Measurements from ENCODE around the gene NPTX1. TPM values are rescaled to one million over a fixed set of nuclear protein-coding genes. Genes with fewer than 3 reads are reported as not detected.

Gene NPTX1
- polyA plus RNA-seq, 1 donor from 2014 or later: 0.56 TPM

DNA sequence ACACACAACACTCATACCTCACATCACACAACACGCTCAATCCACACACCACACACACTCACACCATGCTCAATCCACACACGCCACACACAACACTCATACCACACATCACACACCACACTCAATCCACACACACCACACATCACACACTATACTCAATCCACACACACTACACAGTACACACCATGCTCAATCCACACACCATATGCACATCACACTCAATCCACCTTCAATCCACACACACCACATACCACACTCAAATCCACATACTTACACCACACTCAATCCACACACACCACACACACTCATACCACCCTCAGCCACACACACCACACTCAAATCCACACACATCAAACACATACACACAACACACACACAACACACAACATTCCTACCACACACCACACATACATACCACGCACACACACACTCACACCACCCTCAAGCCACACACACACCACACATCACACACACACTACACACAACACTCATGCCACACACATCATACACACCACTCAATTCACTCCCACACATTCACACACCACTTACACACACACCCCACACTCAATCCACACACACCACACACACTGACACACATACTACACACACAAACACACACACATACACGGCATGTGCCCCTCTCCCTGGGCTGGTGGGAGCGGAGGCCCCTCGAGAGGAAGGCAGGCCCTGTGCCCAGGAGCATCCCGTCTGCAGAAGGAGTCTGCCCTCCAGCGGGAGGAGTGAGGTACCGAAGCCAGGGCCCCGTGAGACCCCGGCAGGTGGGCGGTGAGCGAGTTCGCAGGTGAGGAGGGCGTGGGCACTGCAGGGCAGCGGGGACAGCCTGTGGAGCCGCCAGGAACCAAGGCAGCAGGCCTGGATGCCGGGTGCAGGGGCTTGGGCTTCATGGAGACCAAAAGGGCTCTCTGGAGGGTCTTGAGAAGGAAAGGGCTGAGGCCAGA, 35.1 kb upstream of the NPTX1 start:
- H3K9me2 ChIP-seq (ENCODE audit: insufficient read depth, low read length): no peaks in the 10 kb centered on the region
- no peak overlapping the region for H3K27ac ChIP-seq (ENCODE audit: low read length)
- H3K9me3 ChIP-seq (ENCODE audit: low read length): no peaks in the 10 kb centered on the region
- no peaks in the 10 kb centered on the region for H3F3A ChIP-seq (ENCODE audit: insufficient read depth, low read length, poor library complexity, severe bottlenecking)
- no peak overlapping the region for H3K4me2 ChIP-seq (ENCODE audit: low read length)
- H3K36me3 ChIP-seq (ENCODE audit: insufficient read depth, low read length): no peaks in the 10 kb centered on the region
- TF ChIP-seq EZH2 (IDR thresholded peaks at IDR 0.05; ENCODE audit: borderline replicate concordance, insufficient read depth, low read length, poor library complexity, severe bottlenecking) (no peak), SMC3 (conservative IDR thresholded peaks at IDR 0.05; ENCODE audit: poor library complexity) (no peak), TAF1 (IDR thresholded peaks at IDR 0.05; ENCODE audit: low read depth) (no peak), POLR2AphosphoS5 (IDR thresholded peaks at IDR 0.05) (no peak), RAD21 (conservative IDR thresholded peaks at IDR 0.05) (no peak), MXI1 (conservative IDR thresholded peaks at IDR 0.05; ENCODE audit: poor library complexity, severe bottlenecking) (no peak), EP300 (conservative IDR thresholded peaks at IDR 0.05; ENCODE audit: poor library complexity, severe bottlenecking) (no peak)
- TF ChIP-seq, protein P1, sequence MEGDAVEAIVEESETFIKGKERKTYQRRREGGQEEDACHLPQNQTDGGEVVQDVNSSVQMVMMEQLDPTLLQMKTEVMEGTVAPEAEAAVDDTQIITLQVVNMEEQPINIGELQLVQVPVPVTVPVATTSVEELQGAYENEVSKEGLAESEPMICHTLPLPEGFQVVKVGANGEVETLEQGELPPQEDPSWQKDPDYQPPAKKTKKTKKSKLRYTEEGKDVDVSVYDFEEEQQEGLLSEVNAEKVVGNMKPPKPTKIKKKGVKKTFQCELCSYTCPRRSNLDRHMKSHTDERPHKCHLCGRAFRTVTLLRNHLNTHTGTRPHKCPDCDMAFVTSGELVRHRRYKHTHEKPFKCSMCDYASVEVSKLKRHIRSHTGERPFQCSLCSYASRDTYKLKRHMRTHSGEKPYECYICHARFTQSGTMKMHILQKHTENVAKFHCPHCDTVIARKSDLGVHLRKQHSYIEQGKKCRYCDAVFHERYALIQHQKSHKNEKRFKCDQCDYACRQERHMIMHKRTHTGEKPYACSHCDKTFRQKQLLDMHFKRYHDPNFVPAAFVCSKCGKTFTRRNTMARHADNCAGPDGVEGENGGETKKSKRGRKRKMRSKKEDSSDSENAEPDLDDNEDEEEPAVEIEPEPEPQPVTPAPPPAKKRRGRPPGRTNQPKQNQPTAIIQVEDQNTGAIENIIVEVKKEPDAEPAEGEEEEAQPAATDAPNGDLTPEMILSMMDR (IDR thresholded peaks at IDR 0.05; ENCODE audit: poor library complexity, severe bottlenecking): no peak
- TF ChIP-seq, protein P2, sequence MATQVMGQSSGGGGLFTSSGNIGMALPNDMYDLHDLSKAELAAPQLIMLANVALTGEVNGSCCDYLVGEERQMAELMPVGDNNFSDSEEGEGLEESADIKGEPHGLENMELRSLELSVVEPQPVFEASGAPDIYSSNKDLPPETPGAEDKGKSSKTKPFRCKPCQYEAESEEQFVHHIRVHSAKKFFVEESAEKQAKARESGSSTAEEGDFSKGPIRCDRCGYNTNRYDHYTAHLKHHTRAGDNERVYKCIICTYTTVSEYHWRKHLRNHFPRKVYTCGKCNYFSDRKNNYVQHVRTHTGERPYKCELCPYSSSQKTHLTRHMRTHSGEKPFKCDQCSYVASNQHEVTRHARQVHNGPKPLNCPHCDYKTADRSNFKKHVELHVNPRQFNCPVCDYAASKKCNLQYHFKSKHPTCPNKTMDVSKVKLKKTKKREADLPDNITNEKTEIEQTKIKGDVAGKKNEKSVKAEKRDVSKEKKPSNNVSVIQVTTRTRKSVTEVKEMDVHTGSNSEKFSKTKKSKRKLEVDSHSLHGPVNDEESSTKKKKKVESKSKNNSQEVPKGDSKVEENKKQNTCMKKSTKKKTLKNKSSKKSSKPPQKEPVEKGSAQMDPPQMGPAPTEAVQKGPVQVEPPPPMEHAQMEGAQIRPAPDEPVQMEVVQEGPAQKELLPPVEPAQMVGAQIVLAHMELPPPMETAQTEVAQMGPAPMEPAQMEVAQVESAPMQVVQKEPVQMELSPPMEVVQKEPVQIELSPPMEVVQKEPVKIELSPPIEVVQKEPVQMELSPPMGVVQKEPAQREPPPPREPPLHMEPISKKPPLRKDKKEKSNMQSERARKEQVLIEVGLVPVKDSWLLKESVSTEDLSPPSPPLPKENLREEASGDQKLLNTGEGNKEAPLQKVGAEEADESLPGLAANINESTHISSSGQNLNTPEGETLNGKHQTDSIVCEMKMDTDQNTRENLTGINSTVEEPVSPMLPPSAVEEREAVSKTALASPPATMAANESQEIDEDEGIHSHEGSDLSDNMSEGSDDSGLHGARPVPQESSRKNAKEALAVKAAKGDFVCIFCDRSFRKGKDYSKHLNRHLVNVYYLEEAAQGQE (IDR thresholded peaks at IDR 0.05; ENCODE audit: borderline replicate concordance): no peak
- no peak overlapping the region for H3K9ac ChIP-seq (ENCODE audit: low read length)
- no peak overlapping the region for H2AFZ ChIP-seq (ENCODE audit: low read depth, low read length)
- H3K79me2 ChIP-seq (replicated peaks; ENCODE audit: insufficient read depth, low read length): no peaks in the 10 kb centered on the region
- H3K4me3 ChIP-seq (ENCODE audit: low read length): no peak overlapping the region
- H3K27me3 ChIP-seq (ENCODE audit: insufficient read depth, low read depth, low read length): no peaks in the 10 kb centered on the region
- no peaks in the 10 kb centered on the region for H4K20me1 ChIP-seq (ENCODE audit: insufficient read depth)

DNA sequence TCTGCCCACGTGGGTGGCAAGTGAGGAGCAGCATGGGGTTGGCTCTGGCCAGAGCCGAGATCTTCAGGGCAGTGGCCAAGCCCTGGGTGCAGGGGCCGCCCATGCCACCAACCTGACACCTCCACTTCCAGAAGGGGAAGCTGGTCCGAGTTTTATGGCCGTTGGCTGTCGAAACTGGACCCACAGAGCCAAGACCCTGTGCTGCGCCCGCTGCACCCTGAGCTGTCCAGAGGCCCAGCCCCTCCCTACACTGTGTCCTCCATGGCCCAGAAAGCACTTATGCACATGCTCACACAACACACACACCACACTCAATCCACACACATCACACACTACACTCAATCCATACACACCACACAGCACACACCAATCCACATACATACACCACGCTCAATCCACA, 34.4 kb upstream of the NPTX1 start:
- H2AFZ ChIP-seq (ENCODE audit: low read depth, low read length): no peak overlapping the region
- H3K27me3 ChIP-seq (ENCODE audit: insufficient read depth, low read depth, low read length): no peaks in the 10 kb centered on the region
- H3K4me3 ChIP-seq (ENCODE audit: low read length): no peak overlapping the region
- H3K9me3 ChIP-seq (ENCODE audit: low read length): no peaks in the 10 kb centered on the region
- H3K9ac ChIP-seq (ENCODE audit: low read length): no peak overlapping the region
- no peaks in the 10 kb centered on the region for H4K20me1 ChIP-seq (ENCODE audit: insufficient read depth)
- no peaks in the 10 kb centered on the region for H3K36me3 ChIP-seq (ENCODE audit: insufficient read depth, low read length)
- no peak overlapping the region for H3K27ac ChIP-seq (ENCODE audit: low read length)
- TF ChIP-seq TAF1 (IDR thresholded peaks at IDR 0.05; ENCODE audit: low read depth): no peak
- TF ChIP-seq, protein P2 (IDR thresholded peaks at IDR 0.05; ENCODE audit: borderline replicate concordance): no peak
- TF ChIP-seq, protein P1 (IDR thresholded peaks at IDR 0.05; ENCODE audit: poor library complexity, severe bottlenecking): no peak
- TF ChIP-seq MXI1 (conservative IDR thresholded peaks at IDR 0.05; ENCODE audit: poor library complexity, severe bottlenecking): no peak
- no peak for TF ChIP-seq POLR2AphosphoS5 (IDR thresholded peaks at IDR 0.05)
- TF ChIP-seq SMC3 (conservative IDR thresholded peaks at IDR 0.05; ENCODE audit: poor library complexity): no peak
- TF ChIP-seq RAD21 (conservative IDR thresholded peaks at IDR 0.05): no peak
- no peak for TF ChIP-seq EZH2 (IDR thresholded peaks at IDR 0.05; ENCODE audit: borderline replicate concordance, insufficient read depth, low read length, poor library complexity, severe bottlenecking)
- TF ChIP-seq EP300 (conservative IDR thresholded peaks at IDR 0.05; ENCODE audit: poor library complexity, severe bottlenecking): no peak
- H3K79me2 ChIP-seq (replicated peaks; ENCODE audit: insufficient read depth, low read length): no peaks in the 10 kb centered on the region
- H3K9me2 ChIP-seq (ENCODE audit: insufficient read depth, low read length): no peaks in the 10 kb centered on the region
- no peaks in the 10 kb centered on the region for H3F3A ChIP-seq (ENCODE audit: insufficient read depth, low read length, poor library complexity, severe bottlenecking)
- H3K4me2 ChIP-seq (ENCODE audit: low read length): no peak overlapping the region

All from neural cell (in vitro differentiated cells).